Measurements from ENCODE around the gene ABCC9.
"Not testable (repeated sequence)": the region's sequence is repeated elsewhere in the genome, so short reads cannot be mapped to it uniquely, and the experiment has no call there.

Gene ABCC9

GRCh38 chr12:21815306-21816062, 125.7 kb downstream of the ABCC9 start:
- no peak for DNase-seq (ENCODE audit: low read depth in 2 of 2)

DNA sequence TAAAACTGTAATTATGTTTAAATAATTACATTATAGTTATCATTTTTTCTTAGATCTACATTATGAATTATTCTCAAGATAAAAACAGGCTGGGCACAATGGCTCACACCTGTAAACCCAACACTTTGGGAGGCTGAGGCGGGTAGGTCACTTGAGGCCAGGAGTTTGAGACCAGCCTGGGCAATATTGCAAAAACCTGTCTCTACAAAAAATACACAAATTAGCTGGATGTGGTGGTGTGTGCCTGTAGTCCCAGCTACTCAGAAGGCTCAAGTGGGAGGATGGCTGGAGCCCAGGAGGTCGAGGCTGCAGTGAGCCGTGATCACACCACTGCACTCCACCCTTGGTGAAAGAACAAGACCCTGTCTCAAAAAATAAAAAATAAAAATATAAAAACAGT, 126.4 kb downstream of the ABCC9 start:
- no peak for DNase-seq (ENCODE audit: low read depth in 2 of 2)

GRCh38 chr12:21814327-21814726, 126.9 kb downstream of the ABCC9 start:
- DNase-seq (ENCODE audit: low read depth in 2 of 2): no peak

DNA sequence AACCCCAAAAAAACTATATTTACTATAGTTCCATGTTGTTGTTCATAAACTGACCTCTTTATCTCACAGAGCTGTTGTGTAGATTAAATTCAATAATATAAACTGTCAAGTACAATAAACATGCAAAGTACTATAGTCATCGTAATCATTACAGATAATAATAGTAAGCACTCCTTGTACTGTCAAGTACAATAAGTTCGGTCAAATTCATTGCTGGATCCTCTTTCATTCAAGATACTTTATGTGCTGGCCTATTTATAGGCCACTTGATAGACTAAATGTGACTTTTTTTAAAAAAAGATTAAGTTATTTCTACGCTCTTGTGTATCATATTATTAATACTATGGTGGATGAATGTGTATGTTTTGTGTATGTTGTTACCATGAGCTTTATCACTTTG, 127.5 kb downstream of the ABCC9 start:
- DNase-seq (ENCODE audit: low read depth in 2 of 2): no peak

DNA sequence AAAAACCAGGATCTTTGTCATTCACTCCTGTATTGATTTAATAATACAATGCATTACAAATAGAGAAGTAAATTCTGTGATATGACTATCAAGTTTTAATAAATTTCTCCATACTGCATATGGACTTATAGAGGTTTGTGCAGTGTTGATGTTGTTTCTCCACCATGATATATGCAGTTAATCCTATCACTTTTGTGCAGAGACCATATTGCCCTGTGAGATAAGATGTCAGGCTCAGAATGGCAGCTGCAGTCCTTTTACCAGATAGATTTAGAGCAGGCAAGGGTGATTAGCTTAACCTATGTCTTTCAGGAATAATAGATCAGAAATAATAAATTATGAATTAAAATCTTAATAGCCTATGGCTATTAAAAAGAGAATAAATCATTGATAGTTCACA, 128.1 kb downstream of the ABCC9 start:
- DNase-seq (ENCODE audit: low read depth in 2 of 2): no peak

DNA sequence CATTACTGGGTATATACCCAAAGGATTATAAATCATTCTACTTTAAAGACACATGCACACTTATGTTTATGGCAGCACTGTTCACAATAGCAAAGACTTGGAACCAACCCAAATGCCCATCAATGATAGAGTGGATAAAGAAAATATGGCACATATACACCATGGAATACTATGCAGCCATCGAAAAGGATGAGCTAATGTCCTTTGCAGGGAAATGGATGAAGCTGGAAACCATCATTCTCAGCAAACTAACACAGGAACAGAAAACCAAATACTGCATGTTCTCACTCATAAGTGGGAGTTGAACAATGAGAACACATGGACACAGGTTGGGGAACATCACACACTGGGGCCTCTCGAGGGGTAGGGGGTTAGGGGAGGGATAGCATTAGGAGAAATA, 128.9 kb downstream of the ABCC9 start:
- DNase-seq (ENCODE audit: low read depth in 2 of 2): not testable (repeated sequence)

DNA sequence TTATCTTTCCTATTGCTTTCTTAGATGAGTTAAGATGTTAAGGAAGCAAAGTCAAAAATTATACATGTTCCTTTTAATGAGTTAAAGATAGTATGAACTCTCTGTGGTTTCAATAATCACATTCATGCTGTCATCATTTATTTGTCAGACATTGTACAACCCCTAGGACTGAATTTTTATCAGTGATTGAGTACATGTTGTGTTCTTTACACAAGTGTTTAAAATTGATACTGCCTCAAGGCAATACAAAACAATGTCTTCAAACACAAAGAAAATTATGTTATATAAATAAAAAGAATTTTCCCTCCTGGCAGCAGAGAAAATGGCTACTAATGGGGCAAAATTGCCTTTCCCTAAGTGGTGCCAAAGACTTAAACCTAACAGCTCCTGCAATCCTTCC, 132.1 kb downstream of the ABCC9 start:
- DNase-seq (ENCODE audit: low read depth in 2 of 2): no peak

DNA sequence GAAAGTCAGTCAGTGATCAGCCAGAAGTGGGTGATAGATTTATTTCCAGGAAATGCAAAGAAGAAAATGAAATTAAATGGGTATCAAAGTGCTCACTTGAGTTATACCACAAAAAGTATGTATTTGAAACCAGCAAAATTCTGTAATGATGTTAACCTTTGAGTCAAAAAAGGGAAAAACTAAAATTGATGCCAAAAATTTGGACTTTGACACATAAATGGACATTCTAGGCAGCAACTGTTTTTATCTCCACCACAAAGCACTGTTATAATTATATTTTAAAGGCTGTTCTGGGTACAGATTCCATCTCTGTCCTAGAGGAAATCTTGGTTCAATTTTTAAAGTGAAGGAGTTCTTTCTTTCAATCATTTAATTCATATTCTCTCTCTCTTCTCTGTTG, 135.0 kb downstream of the ABCC9 start:
- DNase-seq (ENCODE audit: low read depth in 2 of 2): no peak

DNA sequence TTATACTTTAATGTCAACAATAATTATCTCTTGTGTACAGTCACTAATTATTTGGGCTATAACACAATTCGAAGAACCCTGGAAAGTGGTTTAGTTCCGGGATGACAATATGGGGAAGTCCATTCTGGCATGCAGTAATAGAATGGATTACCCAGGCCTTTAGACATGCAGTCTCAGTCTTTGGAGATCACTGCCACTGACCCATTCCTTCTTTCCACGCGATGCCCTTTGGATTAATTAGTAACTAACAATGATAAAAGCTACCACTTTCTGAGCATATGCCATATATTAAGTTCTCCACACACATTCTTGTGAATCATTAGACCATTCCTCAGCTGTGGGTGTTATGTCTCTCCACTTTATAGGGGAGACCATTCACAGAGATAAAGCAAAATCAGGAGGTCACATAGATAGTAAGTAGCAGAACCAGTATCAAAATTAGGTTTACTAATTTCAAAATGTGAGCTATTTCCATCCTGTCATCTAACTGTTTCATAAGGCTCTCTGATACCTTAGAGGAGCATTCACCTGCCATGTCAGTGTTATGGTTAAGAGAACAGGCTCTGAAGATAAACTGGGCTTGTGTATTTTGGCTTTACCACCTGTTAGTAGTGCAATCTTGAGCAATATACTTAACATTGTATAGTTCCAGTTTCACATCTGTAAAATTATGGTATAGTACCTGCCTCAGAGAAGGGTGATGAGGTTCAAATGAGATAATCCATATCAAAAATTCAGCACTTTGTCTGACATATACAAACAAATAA, 139.5 kb downstream of the ABCC9 start:
- no peak for DNase-seq (ENCODE audit: low read depth in 2 of 2)

- no peak for DNase-seq (ENCODE audit: low read depth in 2 of 2)
Measured at GRCh38 chr12:21800011-21800410, 141.2 kb downstream of the ABCC9 start.

DNA sequence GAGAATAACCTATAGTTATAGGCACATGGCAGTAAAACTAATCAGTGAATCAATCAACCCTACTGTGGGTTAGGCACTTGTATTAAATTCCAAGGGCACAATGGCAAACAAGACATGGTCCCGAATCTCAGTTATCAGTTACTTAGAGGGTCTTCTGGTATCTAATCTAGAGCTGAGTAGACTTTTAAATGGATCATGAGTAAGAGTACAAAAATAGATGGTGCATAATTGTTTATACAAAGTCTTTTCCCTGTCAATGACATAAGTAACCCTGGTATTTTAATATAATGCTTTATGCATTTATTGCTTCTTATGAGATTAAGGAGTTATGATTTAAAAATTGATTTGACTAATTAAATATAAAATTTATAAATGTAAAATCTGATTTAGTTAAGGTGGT, 143.7 kb downstream of the ABCC9 start:
- no peak for DNase-seq (ENCODE audit: low read depth in 2 of 2)

DNA sequence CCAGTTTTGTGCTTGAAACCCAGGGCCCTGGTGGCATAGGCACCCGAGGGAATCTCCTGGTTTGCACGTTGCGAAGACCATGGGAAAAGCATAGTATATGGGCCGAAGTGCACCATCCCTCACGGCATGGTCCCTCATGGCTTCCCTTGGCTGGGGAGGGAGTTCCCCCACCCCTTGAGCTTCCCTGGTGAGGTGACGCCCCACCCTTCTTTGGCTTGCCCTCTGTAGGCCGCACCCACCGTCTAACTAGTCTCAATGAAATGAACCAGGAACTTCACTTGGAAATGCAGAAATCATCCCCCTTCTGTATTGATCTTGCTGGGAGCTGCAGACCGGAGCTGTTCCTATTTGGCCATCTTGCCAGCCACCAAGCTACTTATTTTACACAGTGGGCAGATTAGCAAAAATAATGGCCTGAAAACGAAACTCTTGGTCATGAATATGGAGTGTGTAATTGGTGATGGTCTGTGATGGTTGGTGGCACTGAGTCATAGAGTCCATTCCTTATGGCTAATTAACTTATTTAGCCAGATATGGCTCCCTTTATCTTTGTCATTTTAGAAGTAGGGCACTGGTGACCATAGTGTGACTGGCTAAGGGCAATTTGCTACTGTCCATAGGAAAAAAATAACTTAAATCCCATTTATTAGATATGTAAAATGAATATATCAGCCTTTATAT, 145.4 kb downstream of the ABCC9 start:
- no peak for DNase-seq (ENCODE audit: low read depth in 2 of 2)

- not testable (repeated sequence) for DNase-seq (ENCODE audit: low read depth in 2 of 2)
Measured at GRCh38 chr12:21794807-21795595, 146.2 kb downstream of the ABCC9 start.

DNA sequence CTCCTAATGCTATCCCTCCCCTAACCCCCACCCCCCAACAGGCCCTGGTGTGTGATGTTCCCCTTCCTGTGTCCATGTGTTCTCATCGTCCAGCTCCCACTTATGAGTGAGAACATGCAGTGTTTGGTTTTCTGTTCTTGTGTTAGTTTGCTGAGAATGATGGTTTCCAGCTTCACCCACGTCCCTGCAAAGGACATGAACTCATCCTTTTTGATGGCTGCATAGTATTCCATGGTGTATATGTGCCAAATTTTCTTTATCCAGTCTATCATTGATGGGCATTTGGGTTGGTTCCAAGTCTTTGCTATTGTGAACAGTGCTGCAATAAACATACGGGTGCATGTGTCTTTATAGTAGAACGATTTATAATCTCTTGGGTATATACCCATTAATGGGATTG, 151.5 kb downstream of the ABCC9 start:
- DNase-seq (ENCODE audit: low read depth in 2 of 2): not testable (repeated sequence)

DNA sequence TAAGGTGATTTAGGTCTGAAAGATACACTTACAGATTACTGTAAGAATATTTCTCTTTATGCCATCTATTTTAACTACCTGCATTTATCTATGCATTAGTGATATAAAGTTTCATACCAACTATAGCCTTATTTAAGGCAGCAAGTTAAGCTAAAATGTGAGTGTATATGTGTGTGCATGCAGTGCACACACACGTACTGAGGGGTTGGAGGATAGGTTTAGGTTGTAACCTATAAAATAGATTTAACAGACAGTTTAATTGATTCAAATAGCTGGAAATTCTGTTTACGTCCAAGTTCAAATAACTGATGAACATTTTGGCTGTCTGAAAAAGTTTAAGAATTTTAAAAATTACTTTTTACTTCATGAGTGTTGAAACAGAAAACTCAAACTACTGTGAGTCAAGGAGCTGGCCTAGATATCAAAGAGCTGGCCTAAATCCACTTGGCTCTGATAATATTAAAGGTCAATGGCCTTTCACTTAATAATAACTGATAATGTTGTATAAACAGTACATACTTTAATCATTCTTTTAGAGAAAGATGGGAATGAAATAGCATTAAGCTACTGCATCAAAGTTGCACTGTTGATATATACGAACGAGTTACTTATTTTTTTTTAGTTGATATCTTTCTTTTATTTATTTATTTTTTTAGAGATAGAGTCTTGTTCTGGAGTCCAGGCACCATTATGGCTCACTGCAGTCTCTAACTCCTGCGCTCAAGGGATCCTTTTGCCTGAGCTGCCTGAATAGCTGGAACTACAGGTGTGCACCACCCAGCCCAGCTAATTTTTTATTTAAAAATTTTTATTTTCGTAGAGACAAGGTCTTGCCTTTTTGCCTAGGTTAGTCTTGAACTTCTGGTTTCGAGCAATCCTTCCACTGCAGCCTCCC, 152.9 kb downstream of the ABCC9 start:
- no peak for DNase-seq (ENCODE audit: low read depth in 2 of 2)

GRCh38 chr12:21786041-21786531, 155.1 kb downstream of the ABCC9 start:
- no peak for DNase-seq (ENCODE audit: low read depth in 2 of 2)

- not testable (repeated sequence) for DNase-seq (ENCODE audit: low read depth in 2 of 2)
Measured at GRCh38 chr12:21782723-21783122, 158.5 kb downstream of the ABCC9 start.

DNA sequence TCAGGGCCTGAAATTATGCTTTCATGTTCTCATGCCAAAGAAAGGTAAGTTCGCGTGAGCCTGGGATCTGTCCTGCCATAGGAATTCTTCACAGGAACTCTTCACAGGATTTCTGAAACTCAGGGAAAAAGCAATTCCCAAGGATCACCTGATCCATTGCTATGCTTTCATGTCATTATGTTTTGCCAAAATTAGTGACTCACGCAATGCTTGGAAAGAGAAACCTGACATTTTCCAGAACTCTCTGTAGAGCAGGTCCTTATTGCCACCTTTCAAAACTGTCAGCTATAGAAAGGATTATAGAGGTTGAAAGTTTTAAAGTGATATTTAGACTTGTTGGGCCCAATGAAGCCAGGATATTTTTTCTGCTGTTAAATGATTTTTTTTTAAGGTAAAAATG, 160.4 kb downstream of the ABCC9 start:
- DNase-seq (ENCODE audit: low read depth in 2 of 2): no peak

DNA sequence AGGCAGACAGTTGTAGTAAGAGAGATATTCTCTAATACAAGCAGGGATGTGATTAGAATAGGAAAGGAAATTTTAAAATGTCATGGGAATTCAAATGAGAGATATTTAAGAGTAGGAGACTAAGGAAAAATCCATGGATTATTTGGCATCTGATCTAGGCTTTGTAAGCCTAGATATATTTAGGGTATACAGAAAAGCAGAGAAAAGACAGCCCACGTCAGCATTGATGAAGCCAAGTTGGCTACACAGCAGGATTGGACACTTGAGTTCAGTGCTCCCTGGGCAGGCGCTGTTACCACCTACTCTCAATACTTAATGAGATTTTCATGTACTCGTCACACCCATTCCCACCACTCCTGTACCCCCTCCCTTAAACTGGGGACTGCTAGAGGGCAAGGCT, 165.1 kb downstream of the ABCC9 start:
- DNase-seq (ENCODE audit: low read depth in 2 of 2): no peak

- DNase-seq (ENCODE audit: low read depth in 2 of 2): no peak
Measured at GRCh38 chr12:21775133-21775820, 165.9 kb downstream of the ABCC9 start.

All from stimulated activated CD8-positive, alpha-beta memory T cell treated with anti-CD3 and anti-CD28 coated beads, Interleukin-7, amount 100 ng/mL, for 1 hour (primary cell).